GM23248 (cell line): ENCODE data around the gene NCAPG.

ENCODE experiments used
- EZH2 ChIP-seq: fragments of 200-600 bp; sonication (generic); IDR thresholded peaks from 2 replicates; pipeline ENCODE4 v1.6.1; 2018; ENCODE audit warnings: antibody characterized with exemption, mild to moderate bottlenecking; ENCODE audit not compliant: insufficient read depth, poor library complexity, severe bottlenecking
- EZH2phosphoT487 ChIP-seq: fragments of 200-600 bp; sonication (generic); IDR thresholded peaks from 2 replicates; pipeline ENCODE4 v1.6.1; 2018; ENCODE audit warnings: antibody characterized with exemption, moderate library complexity, mild to moderate bottlenecking, low read depth; ENCODE audit not compliant: insufficient read depth

GRCh38 chr4:17811078-17811603, 362 bp downstream of the NCAPG start:
- no peak for TF ChIP-seq EZH2phosphoT487
- TF ChIP-seq EZH2 = no peak
